Fibroblast of skin of right biceps (primary cell): ENCODE results near the gene TPX2.
"Not testable (repeated sequence)": the region's sequence is repeated elsewhere in the genome, so short reads cannot be mapped to it uniquely, and the experiment has no call there.

Experiments
- DNase-seq: peaks from one replicate; pipeline ENCODE4 v3.0.0-alpha.2; 2013

Gene TPX2

GRCh38 chr20:31769681-31770080, 30.6 kb downstream of the TPX2 start:
- no peak for DNase-seq

GRCh38 chr20:31770243-31770642, 31.2 kb downstream of the TPX2 start:
- DNase-seq = no peak

GRCh38 chr20:31774408-31774807, 35.3 kb downstream of the TPX2 start:
- DNase-seq = no peak

- DNase-seq = no peak
Observed at GRCh38 chr20:31780839-31781238, 41.7 kb downstream of the TPX2 start.

- DNase-seq = peak; percentile 13
Observed at GRCh38 chr20:31781945-31782344, 42.9 kb downstream of the TPX2 start.

- no peak for DNase-seq
Observed at GRCh38 chr20:31784354-31785044, 45.4 kb downstream of the TPX2 start.

GRCh38 chr20:31785089-31785488, 46.0 kb downstream of the TPX2 start:
- DNase-seq = no peak

GRCh38 chr20:31788578-31788977, 49.5 kb downstream of the TPX2 start:
- peak; percentile 30 for DNase-seq

- DNase-seq = peak; percentile 39
Observed at GRCh38 chr20:31790401-31790800, 51.3 kb downstream of the TPX2 start.

- no peak for DNase-seq
Observed at GRCh38 chr20:31797364-31797763, 58.3 kb downstream of the TPX2 start.

GRCh38 chr20:31801508-31801907, 62.4 kb downstream of the TPX2 start:
- no peak for DNase-seq

GRCh38 chr20:31803552-31804291, 64.6 kb downstream of the TPX2 start:
- DNase-seq = no peak

GRCh38 chr20:31806564-31807355, 67.7 kb downstream of the TPX2 start:
- DNase-seq = no peak

GRCh38 chr20:31808481-31808880, 69.4 kb downstream of the TPX2 start:
- DNase-seq = no peak

- no peak for DNase-seq
Observed at GRCh38 chr20:31809661-31810060, 70.6 kb downstream of the TPX2 start.

- DNase-seq = no peak
Observed at GRCh38 chr20:31811198-31811597, 72.1 kb downstream of the TPX2 start.

GRCh38 chr20:31811796-31812728, 73.0 kb downstream of the TPX2 start:
- peak; percentile 46 for DNase-seq

- no peak for DNase-seq
Observed at GRCh38 chr20:31813611-31814010, 74.5 kb downstream of the TPX2 start.

- DNase-seq = not testable (repeated sequence)
Observed at GRCh38 chr20:31814142-31814541, 75.1 kb downstream of the TPX2 start.

GRCh38 chr20:31815408-31816188, 76.5 kb downstream of the TPX2 start:
- DNase-seq = no peak

GRCh38 chr20:31816221-31816620, 77.1 kb downstream of the TPX2 start:
- no peak for DNase-seq

GRCh38 chr20:31817461-31817860, 78.4 kb downstream of the TPX2 start:
- no peak for DNase-seq
